Measurements from ENCODE around the gene DDX10. TPM values are rescaled to one million over a fixed set of nuclear protein-coding genes. Genes with fewer than 3 reads are reported as not detected.

The DDX10 gene
- total and polyA plus RNA-seq, 10 donors: 17.5 to 39.3 (median 23.0) TPM

DNA sequence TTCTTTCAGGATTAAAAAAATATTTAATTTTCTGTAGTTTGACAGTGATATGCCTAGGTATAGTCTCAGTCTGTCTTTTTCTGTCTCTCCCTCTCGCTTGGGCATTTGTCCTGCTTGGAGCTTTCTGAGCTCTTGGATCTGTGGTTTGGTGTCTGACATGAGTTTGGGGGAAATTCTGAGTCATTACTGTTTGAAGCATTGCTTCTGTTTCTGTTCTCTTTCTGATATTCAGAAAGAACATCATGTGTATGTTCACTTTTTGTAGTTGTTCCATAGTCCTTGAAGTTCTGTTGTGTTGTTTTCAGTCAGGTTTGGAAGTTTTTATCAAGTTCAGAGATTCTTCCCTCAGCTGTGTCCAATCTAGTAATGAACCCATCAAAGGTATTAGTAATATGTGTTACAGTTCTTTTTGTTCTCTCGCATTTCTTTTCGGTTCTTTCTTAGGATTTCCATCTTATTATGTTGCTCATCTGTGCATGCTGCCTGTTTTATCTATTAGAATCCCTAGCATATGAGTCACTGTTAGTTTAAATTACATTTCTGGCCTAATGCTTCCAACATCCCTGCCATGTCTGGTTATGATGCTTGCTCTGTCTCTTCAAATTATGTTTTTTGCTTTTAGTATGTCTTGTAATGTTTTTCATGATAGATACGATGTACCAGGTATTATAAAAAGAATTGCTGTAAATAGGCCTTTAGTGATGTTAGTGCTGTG is 48.4 kb downstream of the DDX10 start:
- H3K4me3 ChIP-seq: no peak overlapping the region
- no peak overlapping the region for H3K27ac ChIP-seq
- 79 to 94% (median 87%) methylated on average over 4 of the region's 4 CpGs for WGBS, 5 donors
- peaks cover 2 to 86% (median 34%) of the 10 kb centered on the region in 6 donors for H3K36me3 ChIP-seq
- no peaks in the 10 kb centered on the region for H3K4me1 ChIP-seq
- peaks cover 0 to 26% (median 16%) of the 10 kb centered on the region in 8 donors for H3K9me3 ChIP-seq
- no peak for DNase-seq
- TF ChIP-seq POLR2A (IDR thresholded peaks at IDR 0.05) (no peak), POLR2AphosphoS5 (IDR thresholded peaks at IDR 0.05) (no peak)
- TF ChIP-seq, protein P1, sequence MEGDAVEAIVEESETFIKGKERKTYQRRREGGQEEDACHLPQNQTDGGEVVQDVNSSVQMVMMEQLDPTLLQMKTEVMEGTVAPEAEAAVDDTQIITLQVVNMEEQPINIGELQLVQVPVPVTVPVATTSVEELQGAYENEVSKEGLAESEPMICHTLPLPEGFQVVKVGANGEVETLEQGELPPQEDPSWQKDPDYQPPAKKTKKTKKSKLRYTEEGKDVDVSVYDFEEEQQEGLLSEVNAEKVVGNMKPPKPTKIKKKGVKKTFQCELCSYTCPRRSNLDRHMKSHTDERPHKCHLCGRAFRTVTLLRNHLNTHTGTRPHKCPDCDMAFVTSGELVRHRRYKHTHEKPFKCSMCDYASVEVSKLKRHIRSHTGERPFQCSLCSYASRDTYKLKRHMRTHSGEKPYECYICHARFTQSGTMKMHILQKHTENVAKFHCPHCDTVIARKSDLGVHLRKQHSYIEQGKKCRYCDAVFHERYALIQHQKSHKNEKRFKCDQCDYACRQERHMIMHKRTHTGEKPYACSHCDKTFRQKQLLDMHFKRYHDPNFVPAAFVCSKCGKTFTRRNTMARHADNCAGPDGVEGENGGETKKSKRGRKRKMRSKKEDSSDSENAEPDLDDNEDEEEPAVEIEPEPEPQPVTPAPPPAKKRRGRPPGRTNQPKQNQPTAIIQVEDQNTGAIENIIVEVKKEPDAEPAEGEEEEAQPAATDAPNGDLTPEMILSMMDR (IDR thresholded peaks at IDR 0.05 in 8 of 11, conservative IDR thresholded peaks at IDR 0.05 in 3 of 11): no peak
- intact Hi-C loops (cut with DNase I; ENCODE audit: low total_unique reads): no loop called here
- no peaks in the 10 kb centered on the region for H3K27me3 ChIP-seq (replicated peaks in 1 of 7)

DNA sequence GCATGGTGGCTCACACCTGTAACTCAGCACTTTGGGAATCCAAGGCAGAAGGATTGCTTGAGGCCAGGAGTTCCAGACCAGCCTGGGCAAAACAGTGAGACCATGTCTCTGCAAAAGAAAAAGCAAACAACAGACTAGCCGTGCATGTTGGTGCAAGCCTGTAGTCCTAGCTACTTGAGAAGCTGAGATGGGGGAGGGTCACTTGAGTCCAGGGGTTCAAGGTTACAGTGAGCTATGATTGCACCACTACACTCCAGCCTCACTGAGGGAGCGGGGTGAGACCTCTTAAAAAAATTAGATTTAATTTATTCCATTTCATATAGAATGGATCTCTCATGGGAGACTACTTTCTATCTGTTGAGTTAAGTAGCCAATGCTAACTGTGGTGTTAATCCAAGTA is 50.4 kb downstream of the DDX10 start:
- no peaks in the 10 kb centered on the region for H3K27me3 ChIP-seq (replicated peaks in 1 of 7)
- DNase-seq: no peak
- H3K4me3 ChIP-seq: no peak overlapping the region
- peaks cover 0 to 14% (median 5%) of the 10 kb centered on the region in 8 donors for H3K9me3 ChIP-seq
- peaks cover 0 to 83% (median 25%) of the 10 kb centered on the region in 6 donors for H3K36me3 ChIP-seq
- TF ChIP-seq POLR2AphosphoS5 (IDR thresholded peaks at IDR 0.05): no peak
- no peak for TF ChIP-seq POLR2A (IDR thresholded peaks at IDR 0.05)
- TF ChIP-seq, protein P1 (IDR thresholded peaks at IDR 0.05 in 8 of 11, conservative IDR thresholded peaks at IDR 0.05 in 3 of 11): no peak
- no peak overlapping the region for H3K27ac ChIP-seq
- no peaks in the 10 kb centered on the region for H3K4me1 ChIP-seq
- intact Hi-C loops (cut with DNase I; ENCODE audit: low total_unique reads): no loop called here
- WGBS, 5 donors: 93 to 100% (median 97%) methylated on average over 2 of the region's 2 CpGs

DNA sequence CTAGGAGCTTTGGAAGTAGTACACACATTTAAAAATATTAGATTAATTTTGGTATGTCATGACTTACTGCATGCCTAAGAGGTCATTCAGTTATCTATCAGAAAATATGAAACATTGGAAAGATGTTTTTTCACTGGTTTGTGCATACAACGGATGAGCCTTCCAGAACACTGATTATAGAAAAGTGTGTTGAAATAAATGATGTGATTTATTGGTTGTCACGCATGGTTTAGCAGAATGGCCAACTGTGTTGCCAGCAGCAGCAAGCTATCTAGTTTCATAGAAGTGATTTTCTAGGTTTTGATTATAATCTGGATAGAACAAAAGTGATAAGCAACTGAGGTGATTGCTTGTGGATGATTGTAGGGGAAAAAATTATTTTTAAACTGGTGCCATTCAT is 53.6 kb downstream of the DDX10 start:
- H3K27me3 ChIP-seq (replicated peaks in 1 of 7): no peaks in the 10 kb centered on the region
- no peaks in the 10 kb centered on the region for H3K9me3 ChIP-seq
- peaks cover 0 to 97% (median 26%) of the 10 kb centered on the region in 6 donors for H3K36me3 ChIP-seq
- 86 to 94% (median 94%) methylated on average over 2 of the region's 2 CpGs for WGBS, 5 donors
- no peak overlapping the region for H3K27ac ChIP-seq
- no peak for DNase-seq
- no peaks in the 10 kb centered on the region for H3K4me1 ChIP-seq
- no peak overlapping the region for H3K4me3 ChIP-seq
- intact Hi-C loops (cut with DNase I; ENCODE audit: low total_unique reads): no loop called here
- TF ChIP-seq POLR2AphosphoS5 (IDR thresholded peaks at IDR 0.05): no peak
- TF ChIP-seq, protein P1 (IDR thresholded peaks at IDR 0.05 in 8 of 11, conservative IDR thresholded peaks at IDR 0.05 in 3 of 11): no peak
- no peak for TF ChIP-seq POLR2A (IDR thresholded peaks at IDR 0.05)

DNA sequence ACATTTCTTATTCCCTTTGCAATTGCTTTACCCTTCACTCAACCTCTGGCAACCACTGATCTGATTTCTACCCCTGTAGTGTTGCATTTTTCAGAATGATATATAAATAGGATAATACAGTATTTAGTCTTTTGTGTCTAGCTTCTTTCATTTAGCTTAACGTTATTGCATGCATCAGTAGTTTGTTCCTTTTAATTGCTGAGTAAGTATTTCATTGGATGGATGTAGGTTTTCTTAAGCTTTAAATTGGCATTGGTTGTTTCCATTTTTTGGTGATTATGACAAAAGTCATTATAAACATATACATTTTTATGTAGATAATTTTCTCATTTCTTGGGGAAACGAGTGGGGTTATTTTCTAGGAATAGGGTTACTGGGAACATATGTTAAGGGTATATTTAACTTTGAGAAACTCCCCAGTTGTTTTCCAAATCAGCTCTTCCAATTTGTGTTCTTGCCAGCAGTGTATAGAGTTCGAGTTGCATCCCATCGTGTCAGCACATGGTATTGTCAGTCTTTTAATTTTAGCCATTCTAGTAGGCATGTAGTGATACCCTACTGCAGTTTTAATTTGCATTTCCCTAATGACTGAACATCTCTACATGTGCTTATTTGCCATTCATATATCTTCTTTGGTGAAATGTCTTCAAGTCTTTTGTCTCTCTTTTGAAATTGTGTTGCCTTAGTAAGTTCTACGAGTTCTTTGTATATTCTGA is 60.3 kb downstream of the DDX10 start:
- H3K27ac ChIP-seq: no peak overlapping the region
- 74 to 79% (median 77%) methylated on average over 5 of the region's 5 CpGs for WGBS, 5 donors
- no peak for DNase-seq
- TF ChIP-seq POLR2AphosphoS5 (IDR thresholded peaks at IDR 0.05) (no peak), POLR2A (IDR thresholded peaks at IDR 0.05) (no peak)
- TF ChIP-seq, protein P1 (IDR thresholded peaks at IDR 0.05 in 8 of 11, conservative IDR thresholded peaks at IDR 0.05 in 3 of 11): no peak
- peaks cover 0 to 62% (median 22%) of the 10 kb centered on the region in 6 donors for H3K36me3 ChIP-seq
- no peak overlapping the region for H3K4me3 ChIP-seq
- no peaks in the 10 kb centered on the region for H3K4me1 ChIP-seq
- no peaks in the 10 kb centered on the region for H3K27me3 ChIP-seq (replicated peaks in 1 of 7)
- intact Hi-C loops (cut with DNase I; ENCODE audit: low total_unique reads): no loop called here
- H3K9me3 ChIP-seq: peaks cover 0 to 9% (median 0%) of the 10 kb centered on the region in 8 donors

Measured in spleen (tissue), 11 donors.